HG03469 (cell line): Measurements from ENCODE around the gene PAQR7.

Source experiments
- ATAC-seq: cut with Tn5 transposase; IDR thresholded peaks from one replicate; pipeline ENCODE4 v1.9.1; 2021; ENCODE audit warnings: mild to moderate bottlenecking, moderate library complexity, moderate number of reproducible peaks; ENCODE audit not compliant: unreplicated experiment

PAQR7 gene

DNA sequence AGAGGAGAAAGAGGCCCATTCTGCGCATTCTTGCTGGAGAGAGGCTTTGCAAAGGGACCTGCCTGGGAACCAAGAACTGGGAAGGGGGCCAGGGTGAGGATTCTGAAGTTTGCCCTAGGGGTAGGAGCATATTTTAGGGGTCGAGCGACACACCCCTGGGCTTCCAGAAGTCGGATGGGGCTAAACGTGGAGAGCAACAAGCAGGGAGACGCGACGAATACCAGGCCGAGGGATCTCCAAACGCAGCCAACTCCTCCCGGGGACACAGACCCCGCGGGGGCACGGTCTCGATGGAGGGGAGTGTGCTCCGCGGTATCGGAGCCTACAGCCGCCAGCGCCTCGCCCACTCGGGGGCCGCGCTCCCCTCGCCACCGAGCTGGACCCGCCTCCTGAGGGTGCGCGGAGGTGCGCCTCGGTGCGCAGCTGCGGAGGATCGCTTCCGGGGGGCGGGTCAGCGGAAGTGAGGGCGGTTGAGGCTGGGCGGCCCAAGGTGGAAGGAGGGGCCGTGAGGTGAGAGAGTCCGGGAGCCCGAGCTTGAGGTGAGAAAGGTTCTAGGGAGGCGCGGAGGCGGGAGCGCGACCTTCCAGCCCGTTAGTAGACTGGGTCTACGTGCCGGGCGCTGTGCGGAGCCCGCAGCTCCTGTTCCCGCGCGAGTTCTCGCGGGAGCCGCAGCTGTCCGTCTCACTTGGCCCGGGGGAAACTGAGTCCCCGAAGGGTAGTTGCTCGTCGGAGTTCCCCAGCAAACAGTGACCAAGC lies 55.8 kb downstream of the PAQR7 start, which contains the start of gene MTFR1L:
Gene MTFR1L, plus strand, starts transcription at position 464 of the 756 bp plus-strand sequence. CDS start 3,151 bp downstream, outside the sequence.
- peak; percentile 51 for ATAC-seq

DNA sequence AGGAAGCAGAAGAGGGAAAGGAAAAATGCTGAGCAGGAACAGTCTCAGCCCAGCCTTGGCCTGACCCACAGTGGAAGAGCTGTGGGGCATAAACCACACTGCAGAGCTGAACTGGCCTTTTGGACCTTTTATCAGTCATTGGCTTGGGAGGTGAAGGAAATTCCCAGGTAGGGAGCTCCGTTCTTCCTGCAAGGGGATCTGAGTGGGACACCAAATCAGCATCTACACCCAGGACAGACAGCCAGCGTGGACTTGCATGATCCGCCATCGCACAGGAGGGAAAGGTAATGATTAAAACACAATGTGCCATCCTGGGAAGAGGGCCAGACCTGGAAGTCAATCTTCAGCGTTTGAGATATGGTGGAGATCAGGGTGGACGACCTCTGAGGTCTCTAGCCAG lies 56.9 kb downstream of the PAQR7 start:
- ATAC-seq = no peak

DNA sequence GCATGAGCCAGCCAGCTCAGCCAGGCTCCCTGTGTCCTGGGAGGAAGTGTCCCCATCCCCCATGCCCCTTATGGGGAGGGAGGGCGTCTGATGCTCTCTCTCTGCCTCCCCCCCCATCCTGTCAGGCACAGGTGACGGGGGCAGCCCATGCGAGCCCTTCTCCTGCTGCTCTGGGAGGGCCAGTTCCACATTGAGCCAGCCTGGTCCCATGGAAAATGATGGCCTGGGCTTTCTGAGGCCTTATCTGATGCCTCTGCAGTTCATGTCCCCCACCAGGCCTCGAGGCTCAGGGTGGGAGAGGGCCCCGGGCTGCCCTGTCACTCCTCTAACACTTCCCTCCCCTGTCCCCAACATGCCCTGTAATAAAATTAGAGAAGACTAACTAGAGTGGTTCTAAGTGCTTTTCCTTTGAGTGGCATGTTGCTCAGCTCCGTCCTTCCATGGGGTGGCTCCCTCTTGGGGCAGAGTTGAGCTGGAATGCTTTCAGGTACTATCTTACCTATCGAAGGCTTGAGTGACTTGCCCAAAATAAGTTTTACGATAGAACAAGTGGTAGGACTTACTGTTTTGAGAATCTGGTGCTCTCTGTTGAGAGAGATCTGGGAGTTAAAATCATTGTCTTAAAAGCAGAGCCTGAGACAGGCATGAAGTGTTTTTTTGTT lies 57.5 kb downstream of the PAQR7 start:
- no peak for ATAC-seq

DNA sequence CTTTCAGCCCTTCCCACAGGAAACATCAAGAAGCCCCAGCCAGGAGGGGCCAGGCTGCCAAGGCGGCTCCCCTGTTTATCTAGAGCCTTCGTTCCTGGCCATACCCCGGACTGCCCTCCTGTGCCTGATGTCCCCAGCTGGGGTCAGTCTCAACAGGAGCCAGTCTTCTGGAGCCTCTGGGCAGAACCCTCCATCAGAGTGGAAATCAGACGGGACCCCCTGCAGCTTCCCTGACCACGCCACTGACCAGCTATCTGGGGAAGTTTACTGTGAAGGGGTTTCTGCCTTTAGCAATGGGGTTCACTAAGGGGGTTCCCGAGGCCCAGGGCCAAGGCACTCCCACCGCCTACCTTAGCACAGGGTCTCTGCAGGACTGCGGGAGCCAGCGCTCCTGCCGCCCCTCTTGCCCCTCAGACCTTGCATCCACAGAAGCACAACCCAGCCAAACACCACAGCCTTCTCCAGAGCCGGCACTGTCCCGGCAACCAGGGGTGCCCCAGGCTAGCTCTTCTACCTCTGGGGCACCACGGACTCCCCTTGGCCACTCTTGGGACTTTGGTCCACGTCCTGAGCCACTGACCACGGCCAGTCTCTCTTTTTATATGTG lies 59.3 kb downstream of the PAQR7 start:
- ATAC-seq = no peak

DNA sequence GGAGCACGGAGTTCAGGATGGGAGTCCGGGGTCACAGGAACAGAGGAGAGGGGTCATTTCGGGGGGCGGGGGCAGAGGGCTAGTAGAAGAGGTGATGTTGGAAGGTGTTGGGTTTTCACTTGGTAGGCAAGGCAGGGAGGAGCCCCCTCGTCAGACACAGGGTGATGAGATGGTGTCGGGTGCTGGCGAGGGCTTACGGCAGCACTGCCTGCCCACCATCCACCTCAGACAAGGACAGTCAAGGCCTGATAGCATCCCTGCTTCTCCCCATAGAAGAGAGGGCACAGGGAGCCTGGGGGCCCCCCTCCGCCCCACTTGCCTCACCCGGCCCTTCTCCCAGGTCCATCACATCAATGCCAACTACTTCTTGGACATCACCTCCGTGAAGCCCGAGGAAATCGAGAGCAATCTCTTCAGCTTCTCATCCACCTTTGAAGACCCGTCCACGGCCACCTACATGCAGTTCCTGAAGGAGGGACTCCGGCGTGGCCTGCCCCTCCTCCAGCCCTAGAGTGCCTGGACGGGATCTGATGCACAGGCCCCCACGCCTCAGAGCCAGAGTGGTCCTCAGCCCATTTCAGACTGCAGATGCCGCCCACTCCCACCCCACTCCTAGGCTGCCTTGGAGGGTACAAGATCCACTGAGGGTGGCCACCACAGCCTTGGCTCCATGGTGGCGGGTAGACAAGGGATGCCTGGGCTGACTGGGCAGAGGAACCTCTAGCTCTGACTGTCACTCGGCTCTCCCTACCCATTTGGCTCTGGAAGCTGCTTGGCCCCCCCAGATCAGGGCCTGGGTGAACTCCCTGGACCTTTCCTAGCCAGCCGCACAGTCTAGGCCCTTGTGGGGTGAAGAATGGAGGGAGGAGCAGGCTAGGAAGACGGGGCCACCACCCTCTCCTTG lies 60.0 kb downstream of the PAQR7 start:
- no peak for ATAC-seq

DNA sequence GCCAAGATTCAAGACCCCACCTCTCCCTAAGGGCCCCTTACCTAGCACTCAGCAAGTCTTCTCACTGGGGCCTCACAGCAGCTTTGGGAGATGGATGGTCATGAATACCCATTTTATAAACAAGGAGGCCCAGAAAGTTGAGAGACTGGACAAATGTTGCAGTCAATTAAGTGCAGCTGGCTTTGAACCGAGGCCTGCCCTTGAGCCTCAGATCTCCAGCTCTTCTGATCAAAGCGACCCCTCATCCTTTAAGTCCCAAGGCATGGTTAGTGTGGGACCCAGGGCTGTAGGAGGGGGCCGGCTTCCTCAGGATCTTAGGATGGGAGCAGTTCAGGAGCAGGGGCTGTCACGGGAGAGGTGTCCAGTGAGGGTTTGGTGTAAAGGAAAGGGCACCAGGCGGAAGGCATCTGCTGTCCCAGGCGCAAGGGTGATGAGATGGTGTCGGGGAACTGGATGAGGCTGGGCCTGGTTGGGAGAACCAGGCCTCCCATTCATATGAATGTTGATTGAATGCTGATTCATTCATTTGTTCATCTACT lies 60.9 kb downstream of the PAQR7 start:
- ATAC-seq = no peak

DNA sequence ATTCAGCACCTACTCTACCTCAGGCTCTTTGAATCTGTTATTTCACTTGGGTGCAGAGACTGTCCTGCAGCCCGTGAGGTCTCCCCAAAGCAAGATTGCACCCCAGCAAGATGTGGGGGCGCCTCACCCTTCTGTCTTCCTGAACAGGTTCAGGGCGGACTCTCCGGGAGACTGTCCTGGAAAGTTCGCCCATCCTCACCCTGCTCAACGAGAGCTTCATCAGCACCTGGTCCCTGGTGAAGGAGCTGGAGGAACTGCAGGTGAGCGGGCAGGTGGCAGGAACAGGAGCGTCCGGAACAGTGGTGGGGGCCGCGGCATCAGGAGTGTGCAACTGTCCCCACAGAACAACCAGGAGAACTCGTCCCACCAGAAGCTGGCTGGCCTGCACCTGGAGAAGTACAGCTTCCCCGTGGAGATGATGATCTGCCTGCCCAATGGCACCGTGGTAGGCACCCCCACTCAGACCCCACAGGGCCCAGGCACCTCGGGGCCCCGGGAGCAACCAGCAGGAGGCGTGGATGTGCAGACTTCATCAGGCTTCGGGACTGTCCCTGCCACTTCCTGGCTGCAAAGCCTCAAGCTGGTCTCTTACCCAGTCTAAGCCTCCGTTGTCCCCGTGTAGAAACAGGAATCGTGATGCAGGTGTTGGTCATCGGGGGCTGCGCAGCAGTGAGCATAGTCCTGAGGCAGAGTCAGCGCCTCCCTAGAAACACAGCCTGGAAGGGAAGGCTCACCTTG lies 61.6 kb downstream of the PAQR7 start:
- no peak for ATAC-seq

DNA sequence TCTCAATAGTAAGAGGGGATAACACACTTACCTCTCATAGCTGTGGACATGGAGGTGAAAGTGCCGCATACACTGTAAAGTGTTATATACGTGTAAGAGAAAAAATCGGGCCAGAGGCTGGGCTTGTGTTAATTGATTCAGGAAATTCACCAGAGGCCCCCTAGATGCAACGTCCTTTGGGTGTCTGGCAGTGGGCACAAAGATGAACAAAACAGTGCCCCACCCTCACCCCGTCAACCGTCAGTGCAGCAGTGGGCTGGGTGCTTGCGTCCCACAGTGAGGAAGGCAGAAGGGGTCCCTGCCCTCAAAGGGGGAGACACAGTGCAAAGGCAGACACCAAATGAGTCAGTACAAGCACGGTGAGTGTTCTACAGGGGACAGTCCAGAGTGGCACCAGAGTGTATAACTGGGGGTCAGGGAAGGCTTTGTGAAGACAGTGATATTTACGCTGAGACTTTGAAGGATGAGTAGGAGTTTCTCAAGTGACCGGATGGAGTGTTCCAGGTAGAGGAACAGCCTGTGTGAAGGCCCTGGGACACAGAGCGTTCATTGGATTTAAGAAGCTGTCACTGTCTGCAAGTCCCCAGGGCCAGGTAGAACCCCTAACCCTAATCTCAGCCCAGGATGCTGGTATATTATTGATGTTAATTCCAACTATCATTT lies 62.3 kb downstream of the PAQR7 start:
- no peak for ATAC-seq
